Measurements from ENCODE around the gene CDA.

DNA sequence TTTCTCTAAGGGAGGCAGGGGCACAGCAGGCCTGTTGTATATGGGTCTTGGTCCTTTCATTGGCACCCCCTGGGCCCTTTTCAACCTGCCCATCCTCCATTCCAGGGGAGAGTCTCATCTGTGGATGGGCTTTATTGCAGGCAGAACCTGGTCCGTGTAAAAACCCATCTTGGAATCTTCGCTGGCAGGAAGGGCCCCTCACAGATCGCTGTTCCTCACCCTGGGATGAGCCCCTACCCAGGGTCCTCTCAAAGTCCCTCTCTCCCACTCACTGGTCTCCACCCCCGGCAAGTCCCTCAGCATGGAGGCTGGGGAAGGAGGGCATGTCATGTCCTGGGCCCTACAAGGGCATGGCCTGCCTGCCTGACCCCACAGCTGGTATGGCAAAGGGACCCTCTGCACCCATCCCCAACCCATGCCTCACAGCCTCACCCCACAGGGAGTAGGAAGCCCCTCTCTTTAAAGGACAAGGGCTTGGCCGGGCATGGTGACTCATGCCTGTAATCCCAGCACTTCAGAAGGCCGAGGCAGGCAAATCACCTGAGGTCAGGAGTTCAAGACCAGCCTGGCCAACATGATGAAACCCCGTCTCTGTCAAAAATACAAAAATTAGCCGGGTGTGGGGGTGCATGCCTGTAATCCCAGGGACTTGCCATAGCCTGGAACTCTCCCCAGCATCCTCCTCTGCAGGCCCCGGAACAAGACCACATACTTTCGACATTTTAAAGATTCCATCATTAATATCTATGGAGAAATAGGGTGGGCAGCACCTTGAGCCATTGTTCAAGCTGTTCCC, 13.2 kb upstream of the CDA start:
- no peak for TF ChIP-seq POLR2A (IDR thresholded peaks at IDR 0.05; ENCODE audit: low read depth, low read length)
- no peak for TF ChIP-seq POLR2AphosphoS5 (IDR thresholded peaks at IDR 0.05; ENCODE audit: low read depth, low read length)
